ENCODE data around the gene TMEM89. TPM values are rescaled to one million over a fixed set of nuclear protein-coding genes. Genes with fewer than 3 reads are reported as not detected.

Gene TMEM89
- total RNA-seq, 2 donors from 2014 or later: 1.9 TPM; not detected in 1

DNA sequence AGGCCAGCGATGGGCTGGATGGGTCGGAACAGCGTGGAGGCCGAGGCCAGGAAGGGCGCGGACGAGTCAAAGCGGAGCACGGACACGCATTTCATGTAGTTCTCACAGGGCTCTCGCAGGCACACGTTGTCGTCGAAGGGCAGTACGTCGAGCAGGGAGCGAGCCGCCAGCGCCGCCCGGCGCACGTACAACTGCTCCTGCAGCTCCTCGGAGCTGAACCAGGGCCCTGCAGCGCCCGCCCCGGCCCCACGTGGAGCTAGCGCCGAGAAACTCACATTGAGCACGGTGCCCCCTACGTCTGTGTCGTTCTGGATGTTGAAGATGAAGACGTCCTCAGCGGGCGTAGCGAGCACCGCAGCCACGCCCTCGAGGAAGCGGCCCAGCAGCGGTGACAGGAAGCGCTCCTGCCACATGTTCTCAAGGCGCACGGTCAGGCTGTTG lies 35.3 kb upstream of the TMEM89 start:
- intact Hi-C loops (cut with DNase I): no loop called here
- DNase-seq (ENCODE audit: low spot score): no peak
- peak overlapping the region; percentile 68 to 74 for H3K27ac ChIP-seq

DNA sequence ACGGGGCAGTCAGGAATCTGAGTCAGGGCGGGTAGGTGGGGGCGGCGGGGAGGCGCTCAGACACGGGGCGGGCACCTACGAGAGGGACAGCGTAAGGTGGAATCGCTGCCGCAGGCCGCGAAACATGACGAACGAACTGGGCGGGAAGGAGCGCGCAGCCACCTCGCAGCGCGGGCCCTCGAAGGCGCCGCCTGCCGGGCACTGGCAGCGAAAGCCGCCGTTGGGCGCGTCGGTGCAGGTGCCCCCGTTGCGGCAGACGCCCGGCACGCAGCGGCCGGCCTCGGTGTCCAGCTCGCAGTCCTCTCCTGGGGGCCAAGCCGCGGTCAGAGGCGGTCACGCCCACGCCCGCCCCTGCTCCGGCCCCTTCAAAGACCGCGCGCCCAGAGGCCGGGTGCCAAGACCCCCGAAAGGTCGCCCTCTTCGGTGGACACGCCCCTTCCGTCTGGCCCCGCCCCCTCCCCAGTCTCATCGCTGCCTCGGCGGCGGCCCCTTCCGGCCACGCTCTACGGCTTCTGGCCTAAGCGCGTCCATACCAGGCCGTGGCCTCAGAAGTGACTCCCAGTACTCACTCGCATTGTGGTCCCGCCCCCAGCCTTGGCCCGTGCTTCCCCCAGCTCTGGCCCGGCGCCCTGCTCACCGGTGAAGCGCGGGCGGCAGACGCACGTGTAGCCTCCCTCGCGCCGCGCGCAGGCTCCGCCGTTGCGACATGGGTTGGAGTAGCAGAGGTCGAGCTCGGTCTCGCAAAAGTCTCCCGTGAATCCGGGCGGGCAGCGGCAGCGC lies 34.7 kb upstream of the TMEM89 start:
- Histone ChIP-seq H3K36me3 (no peaks in the 10 kb centered on the region), H3K4me3 (peak overlapping the region; percentile 47 to 54), H3K27me3 (replicated peaks; ENCODE audit: insufficient read depth) (no peaks in the 10 kb centered on the region), H3K9me3 (no peaks in the 10 kb centered on the region), H3K27ac (peak overlapping the region; percentile 68 to 74), H3K4me1 (replicated peaks) (no peaks in the 10 kb centered on the region)
- intact Hi-C loops (cut with DNase I): no loop called here
- TF ChIP-seq POLR2AphosphoS5 (IDR thresholded peaks at IDR 0.05): peak; percentile 64
- TF ChIP-seq, protein P1, sequence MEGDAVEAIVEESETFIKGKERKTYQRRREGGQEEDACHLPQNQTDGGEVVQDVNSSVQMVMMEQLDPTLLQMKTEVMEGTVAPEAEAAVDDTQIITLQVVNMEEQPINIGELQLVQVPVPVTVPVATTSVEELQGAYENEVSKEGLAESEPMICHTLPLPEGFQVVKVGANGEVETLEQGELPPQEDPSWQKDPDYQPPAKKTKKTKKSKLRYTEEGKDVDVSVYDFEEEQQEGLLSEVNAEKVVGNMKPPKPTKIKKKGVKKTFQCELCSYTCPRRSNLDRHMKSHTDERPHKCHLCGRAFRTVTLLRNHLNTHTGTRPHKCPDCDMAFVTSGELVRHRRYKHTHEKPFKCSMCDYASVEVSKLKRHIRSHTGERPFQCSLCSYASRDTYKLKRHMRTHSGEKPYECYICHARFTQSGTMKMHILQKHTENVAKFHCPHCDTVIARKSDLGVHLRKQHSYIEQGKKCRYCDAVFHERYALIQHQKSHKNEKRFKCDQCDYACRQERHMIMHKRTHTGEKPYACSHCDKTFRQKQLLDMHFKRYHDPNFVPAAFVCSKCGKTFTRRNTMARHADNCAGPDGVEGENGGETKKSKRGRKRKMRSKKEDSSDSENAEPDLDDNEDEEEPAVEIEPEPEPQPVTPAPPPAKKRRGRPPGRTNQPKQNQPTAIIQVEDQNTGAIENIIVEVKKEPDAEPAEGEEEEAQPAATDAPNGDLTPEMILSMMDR (IDR thresholded peaks at IDR 0.05): peak; percentile 29 to 93 (median 74)
- no peak for TF ChIP-seq POLR2A (IDR thresholded peaks at IDR 0.05)
- 3% methylated on average over 74 of the region's 94 CpGs for WGBS
- DNase-seq (ENCODE audit: low spot score): peak; percentile 69

More for the DNA sequence above, 35.3 kb upstream of the TMEM89 start:
- Histone ChIP-seq H3K4me1 (replicated peaks) (no peaks in the 10 kb centered on the region), H3K27me3 (replicated peaks; ENCODE audit: insufficient read depth) (no peaks in the 10 kb centered on the region), H3K9me3 (no peaks in the 10 kb centered on the region), H3K36me3 (no peaks in the 10 kb centered on the region), H3K4me3 (peak overlapping the region; percentile 47 to 54)
- 61% methylated on average over 33 of the region's 45 CpGs for WGBS
- no peak for TF ChIP-seq POLR2AphosphoS5 (IDR thresholded peaks at IDR 0.05)

DNA sequence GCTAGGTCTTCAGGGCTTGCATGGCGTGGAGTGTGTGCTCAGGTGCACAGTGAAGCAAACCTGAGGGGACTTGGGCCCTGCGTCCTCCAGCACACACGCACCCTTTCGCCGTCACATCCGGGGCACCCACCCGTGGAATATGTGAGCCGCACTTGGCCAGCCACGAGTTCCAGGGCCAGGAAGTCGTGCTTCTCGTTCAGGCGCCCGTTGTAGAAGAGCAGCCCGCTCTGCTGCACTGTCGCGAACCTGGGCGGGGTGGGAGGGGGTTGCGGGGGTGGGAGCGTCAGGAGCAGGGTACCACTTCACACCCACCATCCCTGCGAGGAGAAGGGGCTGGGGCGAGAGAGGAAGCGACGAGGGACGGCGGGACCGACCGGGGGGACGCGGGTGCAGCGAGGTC lies 34.0 kb upstream of the TMEM89 start:
- no peaks in the 10 kb centered on the region for H3K4me1 ChIP-seq (replicated peaks)
- TF ChIP-seq POLR2AphosphoS5 (IDR thresholded peaks at IDR 0.05) (no peak), POLR2A (IDR thresholded peaks at IDR 0.05) (no peak)
- TF ChIP-seq, protein P1 (IDR thresholded peaks at IDR 0.05): no peak
- no peak for DNase-seq (ENCODE audit: low spot score)
- intact Hi-C loops (cut with DNase I): no loop called here
- H3K27me3 ChIP-seq (replicated peaks; ENCODE audit: insufficient read depth): no peaks in the 10 kb centered on the region
- WGBS: 15% methylated on average over 30 of the region's 30 CpGs
- H3K9me3 ChIP-seq: no peaks in the 10 kb centered on the region
- H3K36me3 ChIP-seq: no peaks in the 10 kb centered on the region
- H3K4me3 ChIP-seq: peak overlapping the region; percentile 47 to 54
- H3K27ac ChIP-seq: peak overlapping the region; percentile 68 to 74

- TF ChIP-seq, protein P1 (IDR thresholded peaks at IDR 0.05): no peak
- TF ChIP-seq POLR2A (IDR thresholded peaks at IDR 0.05) (no peak), POLR2AphosphoS5 (IDR thresholded peaks at IDR 0.05) (no peak)
These were observed 33.5 kb upstream of the TMEM89 start for GRCh38 chr3:48655063-48655462.

DNA sequence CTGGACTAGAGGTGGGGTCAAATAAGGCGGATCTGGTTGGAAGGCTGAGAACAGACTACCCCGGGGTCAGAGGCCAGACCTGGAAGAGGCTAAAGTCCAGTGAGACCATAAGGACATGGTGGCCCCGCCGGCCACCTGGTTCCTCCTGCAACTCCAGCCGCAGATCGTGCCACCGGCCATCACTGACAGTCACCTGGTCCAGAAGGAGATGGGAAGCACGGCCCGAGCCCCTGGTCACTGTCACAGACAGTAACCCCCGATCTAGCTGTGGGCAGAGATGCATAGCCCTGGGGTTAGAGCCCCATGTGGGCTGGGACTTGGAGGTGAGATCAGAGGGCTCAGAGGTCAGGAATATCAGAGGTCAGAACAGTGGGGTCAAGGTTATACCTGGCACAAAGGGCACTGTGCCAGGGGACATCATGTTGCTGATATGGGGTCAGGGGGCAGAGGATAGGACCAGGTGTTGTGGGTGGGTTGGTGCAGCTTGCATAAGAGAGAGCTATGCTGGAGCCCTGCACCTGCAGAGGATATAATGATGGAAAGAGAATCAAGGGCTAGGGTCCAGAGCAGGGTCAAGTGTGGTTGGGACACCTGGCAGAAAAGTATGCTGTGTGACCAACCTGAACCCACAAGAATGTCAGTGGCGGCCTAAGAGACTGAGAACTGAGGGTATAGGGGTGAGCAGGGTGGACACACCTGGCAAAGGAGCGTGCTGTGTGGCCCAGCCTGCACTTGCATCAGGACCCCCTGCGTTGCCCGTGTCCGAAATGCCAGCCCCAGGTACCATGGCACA lies 31.6 kb upstream of the TMEM89 start:
- intact Hi-C loops (cut with DNase I): no loop called here
- TF ChIP-seq POLR2A (IDR thresholded peaks at IDR 0.05): no peak
- TF ChIP-seq, protein P1 (IDR thresholded peaks at IDR 0.05): no peak
- TF ChIP-seq POLR2AphosphoS5 (IDR thresholded peaks at IDR 0.05): no peak
- DNase-seq (ENCODE audit: low spot score): no peak
- Histone ChIP-seq H3K4me1 (replicated peaks) (no peaks in the 10 kb centered on the region), H3K27ac (no peak overlapping the region), H3K4me3 (no peak overlapping the region), H3K36me3 (no peaks in the 10 kb centered on the region), H3K27me3 (replicated peaks; ENCODE audit: insufficient read depth) (no peaks in the 10 kb centered on the region), H3K9me3 (no peaks in the 10 kb centered on the region)
- 93% methylated on average over 15 of the region's 15 CpGs for WGBS

More at GRCh38 chr3:48655063-48655462, 33.5 kb upstream of the TMEM89 start:
- H3K4me1 ChIP-seq (replicated peaks): no peaks in the 10 kb centered on the region
- no peak overlapping the region for H3K4me3 ChIP-seq
- no peaks in the 10 kb centered on the region for H3K27me3 ChIP-seq (replicated peaks; ENCODE audit: insufficient read depth)
- DNase-seq (ENCODE audit: low spot score): no peak
- H3K9me3 ChIP-seq: no peaks in the 10 kb centered on the region
- H3K36me3 ChIP-seq: no peaks in the 10 kb centered on the region
- intact Hi-C loops (cut with DNase I): no loop called here
- no peak overlapping the region for H3K27ac ChIP-seq
- WGBS: 89% methylated on average over 12 of the region's 12 CpGs
